Esophagus mucosa (tissue), 1 donor: ENCODE results near the gene KIF2A. TPM values are rescaled to one million over a fixed set of nuclear protein-coding genes. Genes with fewer than 3 reads are reported as not detected.

ENCODE experiments used
- ATAC-seq: fragments of 200-7000 bp; cut with Tn5 transposase; one replicate; pipeline ENCODE4 v1.9.1; 2020
- total RNA-seq: library from RNA; stranded (reverse); gene quantifications from one replicate; pipeline ENCODE4 v1.2.4, GENCODE V29; 2023
- donor health status: DM: yes; HTN: yes; CAD: no.

The KIF2A gene
- total RNA-seq, 1 donor from 2014 or later = 23.3 TPM

GRCh38 chr5:62330302-62330701 lies 24.3 kb downstream of the KIF2A start:
- ATAC-seq = no peak

GRCh38 chr5:62331921-62332320 lies 25.9 kb downstream of the KIF2A start:
- peak; percentile 45 for ATAC-seq

DNA sequence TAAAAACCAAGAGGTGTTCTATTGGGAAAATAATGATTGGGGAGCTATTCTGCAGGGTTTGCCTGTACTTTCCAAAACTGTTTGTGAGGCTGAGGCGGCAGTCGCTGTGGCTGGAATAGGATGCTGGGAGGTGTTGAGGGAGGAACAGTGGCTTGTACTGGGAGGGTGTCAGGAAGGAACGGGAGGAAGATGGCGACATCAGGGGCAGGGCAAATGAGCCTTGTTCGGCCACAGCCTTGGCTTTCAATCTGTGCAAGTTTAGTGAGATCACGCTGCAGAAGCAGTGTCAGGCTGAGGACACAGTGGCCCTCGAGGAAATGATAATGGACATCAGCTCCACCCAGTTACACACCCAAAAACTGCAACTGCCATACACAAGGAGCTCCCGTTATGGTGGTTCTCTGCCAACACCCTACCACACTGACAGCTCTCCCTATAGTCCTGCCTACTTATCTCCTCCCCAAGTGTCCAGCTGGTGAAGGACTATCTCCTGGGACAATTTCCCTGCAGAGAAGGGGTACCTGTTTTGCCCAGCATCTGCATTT lies 27.3 kb downstream of the KIF2A start:
- peak; percentile 59 for ATAC-seq

- ATAC-seq = no peak
Measured at GRCh38 chr5:62334082-62334481, 28.1 kb downstream of the KIF2A start.

GRCh38 chr5:62340392-62340791 lies 34.4 kb downstream of the KIF2A start:
- ATAC-seq = no peak

DNA sequence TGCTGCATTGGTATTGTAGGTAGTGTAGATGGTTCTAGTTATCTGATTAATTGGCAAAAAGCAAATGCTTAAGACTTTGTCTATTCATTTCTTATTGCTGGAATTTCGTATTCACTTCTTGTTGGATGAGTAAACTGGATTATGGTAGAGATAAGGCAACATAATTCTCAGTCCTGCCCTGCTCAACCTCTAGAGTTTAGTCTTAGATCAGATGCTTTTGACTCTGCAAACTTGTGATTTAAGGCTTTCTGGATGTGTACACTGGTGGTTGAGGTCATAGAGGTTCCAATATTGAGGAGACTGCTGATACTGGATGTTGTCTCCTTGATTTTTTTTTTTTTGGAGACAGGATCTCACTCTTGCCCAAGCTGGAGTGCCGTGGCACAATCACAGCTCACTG lies 35.0 kb downstream of the KIF2A start:
- no peak for ATAC-seq

DNA sequence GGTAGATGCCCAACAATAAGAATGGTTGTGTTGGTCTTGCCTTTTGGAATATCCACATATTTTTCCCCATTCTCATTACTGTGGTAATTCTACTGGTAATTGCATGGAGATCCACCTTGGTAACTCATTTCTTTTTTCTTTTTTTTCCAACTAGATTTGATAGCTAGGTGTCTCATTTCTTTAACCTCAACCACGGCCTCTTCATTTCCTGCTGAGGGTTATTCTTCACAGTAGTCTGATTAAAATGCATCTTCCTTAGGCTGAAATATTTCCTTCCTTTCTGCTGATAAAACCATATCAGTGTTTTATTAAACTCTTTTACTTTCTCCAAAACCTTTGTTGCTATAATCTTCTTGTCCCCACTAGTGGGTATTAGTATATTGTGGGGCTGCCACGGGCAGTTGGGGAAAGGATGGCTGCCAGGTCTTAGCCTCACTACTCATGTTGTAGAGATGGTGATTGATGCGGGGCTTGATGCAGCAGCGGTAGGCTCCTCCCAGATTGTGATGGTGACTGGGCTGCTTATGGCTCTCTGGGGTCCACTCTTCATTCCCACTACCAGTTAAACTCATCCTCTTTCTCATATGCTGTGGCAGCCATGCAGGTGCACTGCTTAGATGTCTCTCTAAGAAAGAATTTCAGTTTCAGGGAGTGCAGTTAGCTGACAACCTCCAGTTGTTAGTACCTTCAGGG lies 35.9 kb downstream of the KIF2A start:
- ATAC-seq = no peak

GRCh38 chr5:62342476-62342837 lies 36.5 kb downstream of the KIF2A start:
- no peak for ATAC-seq

DNA sequence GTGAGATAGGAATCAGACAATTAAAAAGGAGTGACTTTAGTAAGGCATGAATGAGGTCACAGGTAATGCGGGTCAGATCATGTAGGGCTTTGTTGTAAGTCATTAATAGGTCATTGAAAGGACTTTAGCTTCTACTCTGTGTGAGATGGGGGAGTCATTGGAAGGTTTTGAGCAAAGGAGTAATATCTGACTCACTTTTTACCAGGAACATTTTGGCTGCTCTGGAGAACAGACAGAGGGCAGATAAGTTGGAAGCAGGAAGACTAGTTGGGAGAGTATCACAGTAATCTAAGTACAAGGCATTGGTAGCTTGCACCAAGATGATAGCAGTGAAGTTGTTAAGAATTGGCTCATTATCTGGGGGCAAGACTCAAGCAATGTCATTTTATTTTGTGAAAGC lies 37.4 kb downstream of the KIF2A start:
- ATAC-seq = peak; percentile 53

- ATAC-seq = no peak
Measured at GRCh38 chr5:62346748-62347147, 40.7 kb downstream of the KIF2A start.

GRCh38 chr5:62347928-62348327 lies 41.9 kb downstream of the KIF2A start:
- ATAC-seq = no peak

- ATAC-seq = no peak
Measured at GRCh38 chr5:62348723-62349481, 42.9 kb downstream of the KIF2A start.

DNA sequence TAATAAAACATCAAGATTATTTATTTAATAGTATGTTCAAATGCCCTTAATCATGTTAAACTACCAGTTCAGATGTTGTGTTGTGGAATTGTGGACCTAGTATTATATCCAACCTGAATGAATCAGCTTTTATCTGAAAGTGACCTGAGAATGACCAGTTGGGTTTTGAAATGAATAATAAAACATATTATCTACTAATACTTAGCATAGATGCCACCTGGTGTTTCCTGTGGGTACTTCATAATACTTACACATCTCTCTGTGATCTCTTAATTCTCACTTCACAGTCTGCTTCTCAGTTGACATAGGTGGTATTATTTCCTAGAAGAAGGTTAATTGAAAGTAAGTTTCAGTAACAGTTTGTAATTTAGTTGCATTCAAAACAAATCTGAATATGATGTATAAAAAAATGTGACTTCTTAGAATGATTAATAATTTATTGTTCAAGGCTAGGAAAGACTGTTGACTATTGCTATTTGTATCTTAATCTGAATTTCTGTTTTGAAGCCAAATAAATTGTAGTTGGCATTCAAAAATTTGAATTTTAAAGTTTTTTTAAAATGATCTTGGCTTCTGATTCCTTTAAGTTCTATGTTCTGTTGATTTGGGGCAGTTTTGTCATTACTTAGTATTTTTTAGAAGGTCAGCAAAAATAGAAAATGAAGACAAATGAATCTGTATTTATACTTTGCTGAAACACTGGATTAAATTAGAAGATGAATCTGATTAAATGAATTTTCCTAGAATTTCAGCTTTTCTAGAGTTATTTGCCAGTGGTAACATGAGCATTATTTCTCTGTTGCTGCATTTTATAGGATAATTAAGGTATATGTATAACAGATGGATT lies 48.2 kb downstream of the KIF2A start:
- peak; percentile 74 for ATAC-seq

DNA sequence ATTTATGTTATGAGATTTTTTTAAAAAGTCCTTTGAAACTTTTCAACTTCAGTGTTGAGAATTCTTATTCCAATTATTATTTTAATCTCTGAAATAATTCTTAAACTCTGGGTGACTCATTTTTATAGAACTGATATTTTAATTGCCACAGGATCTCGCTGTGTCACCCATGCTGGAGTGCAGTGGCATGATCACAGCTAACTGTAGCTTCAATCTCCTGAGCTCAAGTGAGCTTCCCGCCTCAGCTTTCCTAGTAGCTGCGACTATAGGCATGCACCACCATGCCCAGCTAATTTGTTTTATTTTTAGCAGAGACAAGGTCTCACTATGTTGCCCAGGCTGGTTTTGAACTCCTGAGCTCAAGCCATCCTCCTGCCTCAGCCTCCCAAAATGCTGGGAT lies 56.7 kb downstream of the KIF2A start:
- ATAC-seq = no peak

GRCh38 chr5:62369039-62369438 lies 63.0 kb downstream of the KIF2A start:
- no peak for ATAC-seq

GRCh38 chr5:62371409-62371808 lies 65.4 kb downstream of the KIF2A start:
- ATAC-seq = no peak

DNA sequence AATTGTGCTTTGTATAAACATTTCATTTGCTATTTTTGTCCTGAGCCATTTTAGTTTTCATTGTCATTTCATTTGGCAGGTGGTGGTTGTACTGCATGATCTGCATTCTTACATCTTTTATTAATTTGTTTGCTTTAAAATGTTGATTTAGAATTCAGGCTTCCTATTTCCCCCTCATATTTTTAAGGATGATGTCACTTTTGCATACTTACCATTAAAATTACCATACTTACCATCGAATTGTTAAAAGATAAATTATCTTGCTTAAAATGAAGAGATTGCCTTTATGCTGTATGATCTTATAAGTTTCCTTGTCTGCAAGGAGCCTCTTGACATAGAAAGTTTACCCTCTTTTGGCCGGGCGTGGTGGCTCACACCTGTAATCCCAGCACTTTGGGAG lies 66.6 kb downstream of the KIF2A start:
- no peak for ATAC-seq

GRCh38 chr5:62373382-62373781 lies 67.4 kb downstream of the KIF2A start:
- no peak for ATAC-seq

DNA sequence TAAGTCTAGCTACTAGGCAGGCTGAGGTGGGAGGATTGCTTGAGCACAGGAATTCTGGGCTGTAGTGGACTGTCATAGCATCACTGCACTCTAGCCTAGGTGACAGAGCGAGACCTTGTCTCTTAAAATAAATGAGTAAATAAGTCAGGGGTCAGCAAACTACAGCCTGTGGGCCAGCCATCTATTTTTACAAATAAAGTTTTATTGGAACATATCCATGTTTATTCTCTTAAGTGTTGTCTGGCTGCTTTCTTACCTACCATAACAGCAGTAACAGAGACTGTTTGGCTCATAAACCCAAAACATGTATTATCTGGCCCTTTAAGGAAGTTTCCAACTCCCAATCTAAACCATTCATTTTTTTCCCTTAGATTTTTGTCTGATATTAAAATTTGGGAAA lies 68.1 kb downstream of the KIF2A start:
- no peak for ATAC-seq

DNA sequence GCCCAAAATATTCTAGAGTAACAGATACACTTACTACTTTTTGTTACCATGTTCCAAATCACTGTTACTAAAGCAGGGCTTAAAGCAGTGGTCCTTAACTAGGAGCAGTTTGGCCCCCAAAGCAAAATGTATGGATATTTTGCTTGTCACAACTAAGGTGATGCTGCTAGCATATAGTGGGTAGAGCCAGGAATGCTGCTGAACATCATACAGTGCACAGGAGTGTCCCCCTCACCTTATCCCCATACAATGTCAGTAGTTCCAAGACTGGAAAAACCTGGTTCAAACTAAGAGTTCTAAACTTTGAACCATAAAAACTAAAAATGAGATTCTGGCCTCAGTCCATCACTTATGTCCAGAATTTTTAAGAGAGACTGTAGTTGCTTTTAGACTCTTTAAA lies 69.6 kb downstream of the KIF2A start:
- ATAC-seq = peak; percentile 61

- peak; percentile 87 for ATAC-seq
Measured at GRCh38 chr5:62376064-62376463, 70.1 kb downstream of the KIF2A start.

DNA sequence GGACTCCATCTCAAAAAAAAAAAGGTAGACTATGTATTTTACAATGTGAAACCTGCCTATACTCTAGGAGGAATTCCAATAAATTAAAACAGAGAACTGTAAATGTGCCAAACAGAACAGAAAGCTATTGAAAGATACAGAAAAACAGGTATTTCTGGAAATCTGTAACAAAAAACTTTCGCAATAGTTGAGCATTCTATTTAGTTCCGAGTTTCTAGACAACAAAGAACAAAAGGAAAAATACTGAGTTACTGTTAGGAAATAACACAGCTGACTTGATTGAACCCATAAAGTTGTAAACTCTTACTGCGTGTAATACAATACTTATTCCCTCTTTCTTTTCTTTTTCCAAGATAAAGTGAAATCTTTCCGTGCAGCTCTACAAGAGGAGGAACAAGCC lies 79.1 kb downstream of the KIF2A start:
- ATAC-seq = peak; percentile 78

DNA sequence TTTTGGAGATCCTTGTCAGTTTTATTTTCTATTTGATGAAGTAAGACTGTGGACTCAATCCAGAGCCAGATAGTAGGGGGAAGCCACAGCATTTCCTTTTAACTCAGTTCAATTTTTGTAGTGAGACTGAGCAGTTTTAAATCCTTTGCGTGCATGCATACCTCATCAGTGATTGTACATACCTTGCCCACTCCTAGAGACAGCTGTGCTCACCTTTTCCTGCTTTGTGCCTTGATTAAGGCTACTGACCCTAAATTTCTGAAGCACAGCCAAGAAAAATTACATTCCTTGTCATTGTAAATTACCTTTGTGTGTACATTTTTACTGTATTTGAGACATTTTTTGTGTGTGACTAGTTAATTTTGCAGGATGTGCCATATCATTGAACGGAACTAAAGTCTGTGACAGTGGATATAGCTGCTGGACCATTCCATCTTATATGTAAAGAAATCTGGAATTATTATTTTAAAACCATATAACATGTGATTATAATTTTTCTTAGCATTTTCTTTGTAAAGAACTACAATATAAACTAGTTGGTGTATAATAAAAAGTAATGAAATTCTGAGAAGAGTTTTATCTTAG lies 79.9 kb downstream of the KIF2A start:
- ATAC-seq = peak; percentile 57
